T-helper 9 cell (primary cell): ENCODE measurements around the gene SCN1A.
"Not testable (repeated sequence)": the region's sequence is repeated elsewhere in the genome, so short reads cannot be mapped to it uniquely, and the experiment has no call there.

Experiments
- DNase-seq: peaks from one replicate; pipeline ENCODE4 v3.0.0-alpha.2; 2020

Gene SCN1A

GRCh38 chr2:166135152-166135848, 7.5 kb upstream of the SCN1A start:
- no peak for DNase-seq

- no peak for DNase-seq
Observed at GRCh38 chr2:166134252-166135151, 6.7 kb upstream of the SCN1A start.

GRCh38 chr2:166133653-166134052, 5.8 kb upstream of the SCN1A start:
- no peak for DNase-seq

- no peak for DNase-seq
Observed at GRCh38 chr2:166128156-166128505, 311 bp upstream of the SCN1A start.

- no peak for DNase-seq
Observed at GRCh38 chr2:166126007-166126639, 1.7 kb downstream of the SCN1A start.

- no peak for DNase-seq
Observed at GRCh38 chr2:166125557-166125956, 2.3 kb downstream of the SCN1A start.

- DNase-seq: no peak
Observed at GRCh38 chr2:166118180-166118579, 9.6 kb downstream of the SCN1A start.

- no peak for DNase-seq
Observed at GRCh38 chr2:166117491-166117890, 10.3 kb downstream of the SCN1A start.

- DNase-seq: no peak
Observed at GRCh38 chr2:166115589-166115988, 12.2 kb downstream of the SCN1A start.

- DNase-seq: no peak
Observed at GRCh38 chr2:166112193-166112605, 15.6 kb downstream of the SCN1A start.

- no peak for DNase-seq
Observed at GRCh38 chr2:166106431-166107015, 21.3 kb downstream of the SCN1A start.

GRCh38 chr2:166104773-166105172, 23.0 kb downstream of the SCN1A start:
- no peak for DNase-seq

- no peak for DNase-seq
Observed at GRCh38 chr2:166104084-166104483, 23.7 kb downstream of the SCN1A start.

- DNase-seq: not testable (repeated sequence)
Observed at GRCh38 chr2:166103277-166103676, 24.5 kb downstream of the SCN1A start.

- no peak for DNase-seq
Observed at GRCh38 chr2:166094325-166094724, 33.5 kb downstream of the SCN1A start.

GRCh38 chr2:166092889-166093288, 34.9 kb downstream of the SCN1A start:
- no peak for DNase-seq

GRCh38 chr2:166091439-166091838, 36.4 kb downstream of the SCN1A start:
- DNase-seq: no peak

GRCh38 chr2:166090908-166091307, 36.9 kb downstream of the SCN1A start:
- DNase-seq: no peak

GRCh38 chr2:166090346-166090745, 37.5 kb downstream of the SCN1A start:
- no peak for DNase-seq

GRCh38 chr2:166088634-166089033, 39.2 kb downstream of the SCN1A start:
- DNase-seq: no peak

GRCh38 chr2:166084301-166084700, 43.5 kb downstream of the SCN1A start:
- no peak for DNase-seq

GRCh38 chr2:166082736-166083135, 45.1 kb downstream of the SCN1A start:
- no peak for DNase-seq

GRCh38 chr2:166081852-166082251, 46.0 kb downstream of the SCN1A start:
- DNase-seq: no peak
